ENCODE data around the gene AFF1.

The AFF1 gene

DNA sequence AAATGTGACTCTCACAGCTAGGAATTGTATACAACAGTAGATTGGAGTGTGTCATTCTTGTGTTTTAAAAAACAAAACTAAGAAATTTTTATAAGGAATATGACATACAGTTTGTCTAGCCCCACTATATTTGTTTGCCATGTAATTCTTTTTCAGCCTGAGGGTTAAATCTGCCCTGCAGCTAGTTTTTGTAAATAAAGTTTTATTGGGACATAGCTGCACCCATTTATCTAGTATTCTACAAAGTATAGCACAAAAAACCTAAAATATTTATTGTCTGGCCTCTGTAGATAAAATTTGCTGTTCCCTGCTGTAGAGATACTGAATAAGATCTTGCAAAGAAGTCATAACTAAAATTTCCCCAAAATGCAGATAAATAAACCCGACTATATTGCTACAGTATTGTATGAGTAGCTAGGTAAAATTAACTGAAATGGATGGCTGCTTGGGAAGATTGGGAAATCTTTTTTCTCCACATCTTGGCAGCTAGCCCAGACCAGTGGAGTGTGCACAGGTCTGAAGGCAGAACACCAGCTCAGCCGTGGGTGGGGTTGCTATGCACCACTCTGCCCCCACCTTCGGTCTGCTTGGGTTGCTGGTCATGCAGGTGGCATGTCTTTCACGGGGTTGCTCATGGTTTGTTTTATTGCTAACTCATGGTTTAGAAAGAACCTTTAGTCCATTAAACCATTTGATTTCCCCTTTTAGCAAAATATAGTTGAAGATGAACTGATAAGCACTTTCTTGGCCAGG is 157.8 kb downstream of the AFF1 start:
- no peak for DNase-seq

DNA sequence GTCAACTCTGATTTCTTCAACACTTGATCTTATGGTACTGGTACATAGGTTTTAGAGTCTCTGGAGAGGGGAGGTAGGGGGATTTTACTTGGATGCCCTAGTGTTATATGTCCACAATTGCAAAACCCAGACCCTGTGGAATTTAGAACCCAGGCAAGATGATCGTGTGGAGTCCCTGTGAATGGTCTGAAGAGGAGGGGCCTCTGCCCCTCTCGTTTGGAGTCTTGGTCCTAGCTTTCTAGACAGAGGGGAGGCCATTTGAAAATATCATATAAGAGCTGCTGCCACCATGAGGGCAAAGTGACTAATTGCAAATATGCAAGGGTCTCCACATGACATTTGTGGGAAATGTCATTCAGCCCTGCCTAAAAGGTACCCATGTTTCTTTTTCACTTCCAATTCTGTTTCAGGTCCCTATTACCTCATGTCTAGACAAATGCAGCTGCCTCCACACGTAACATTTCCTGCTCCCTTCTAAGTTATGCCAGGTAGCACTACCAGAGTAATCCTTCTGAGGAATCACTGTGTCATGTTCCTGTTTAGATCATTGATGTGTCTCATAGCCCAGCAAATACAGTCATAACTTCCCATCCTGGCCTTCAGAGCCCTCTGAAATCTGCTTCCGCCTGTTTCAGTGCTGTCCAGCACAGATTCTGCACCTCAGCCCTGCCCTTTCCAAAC is 158.8 kb downstream of the AFF1 start:
- no peak for DNase-seq

DNA sequence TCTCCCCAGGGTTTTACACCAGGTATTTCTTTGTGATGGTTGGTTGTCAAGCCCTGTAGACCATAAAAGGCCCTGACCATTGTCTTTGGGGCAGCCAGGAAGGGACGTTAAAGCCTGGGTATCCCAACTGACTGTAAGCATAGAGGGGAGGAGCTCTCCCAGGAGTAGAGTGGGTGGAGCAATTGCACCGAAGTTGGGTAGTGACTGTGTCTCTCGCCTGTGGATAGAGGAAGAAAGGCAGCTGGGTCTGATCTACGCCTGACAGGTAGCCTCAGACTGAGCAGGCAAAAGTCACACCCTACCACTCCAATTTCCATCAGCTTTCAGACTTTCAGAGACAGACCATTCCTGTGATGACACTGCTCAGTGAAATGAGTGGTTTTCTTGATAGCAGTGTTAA is 162.3 kb downstream of the AFF1 start:
- no peak for DNase-seq

DNA sequence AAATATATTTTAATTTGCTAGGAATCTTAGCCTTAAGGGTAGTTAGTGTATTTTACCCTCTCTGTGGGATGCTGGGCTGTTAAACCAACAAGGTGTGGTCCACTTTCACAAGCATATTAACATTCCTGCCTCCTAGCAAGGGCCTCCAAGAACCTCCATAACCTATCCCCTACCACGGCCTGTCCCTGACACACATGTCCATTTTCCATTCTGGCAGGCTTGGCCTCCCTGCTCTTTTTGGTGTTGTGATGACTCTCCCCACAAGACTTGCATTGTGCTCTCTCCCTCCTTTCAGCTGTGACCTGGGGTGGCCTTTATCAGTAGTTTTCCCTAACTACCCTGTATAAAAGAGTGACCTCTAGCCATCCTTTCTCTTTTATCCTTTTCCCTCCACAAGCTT is 165.4 kb downstream of the AFF1 start:
- DNase-seq = no peak

DNA sequence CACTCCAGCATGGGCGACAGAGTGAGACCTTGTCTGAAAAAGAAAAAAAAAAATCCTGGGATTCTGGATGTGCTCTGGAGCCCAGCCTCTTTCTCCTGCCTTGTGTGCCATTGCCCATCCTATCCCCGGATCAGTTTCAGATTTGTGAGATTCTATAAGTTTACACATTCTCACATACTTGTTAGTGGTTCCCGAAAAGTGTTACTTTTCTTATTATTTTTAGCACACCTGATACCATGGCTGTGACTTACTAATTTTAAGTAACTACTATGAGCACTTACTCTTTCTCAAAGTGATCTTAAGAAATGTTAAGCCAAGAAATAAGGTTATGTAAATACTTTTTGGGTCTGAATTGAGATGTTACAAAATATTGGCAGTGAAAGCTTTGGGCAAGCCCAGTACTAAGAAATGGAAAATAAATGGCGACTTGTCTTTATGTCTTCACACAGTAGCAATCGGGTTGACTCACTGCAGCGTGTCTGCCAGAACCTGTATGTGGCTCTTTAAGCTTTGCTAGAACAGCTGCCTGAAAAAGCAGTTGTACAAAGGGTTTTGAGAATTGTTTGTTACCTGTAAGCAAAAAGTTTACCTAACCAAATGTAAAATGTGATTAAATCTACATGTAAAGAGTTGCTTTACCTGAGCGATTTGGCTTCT is 166.9 kb downstream of the AFF1 start:
- DNase-seq = no peak

DNA sequence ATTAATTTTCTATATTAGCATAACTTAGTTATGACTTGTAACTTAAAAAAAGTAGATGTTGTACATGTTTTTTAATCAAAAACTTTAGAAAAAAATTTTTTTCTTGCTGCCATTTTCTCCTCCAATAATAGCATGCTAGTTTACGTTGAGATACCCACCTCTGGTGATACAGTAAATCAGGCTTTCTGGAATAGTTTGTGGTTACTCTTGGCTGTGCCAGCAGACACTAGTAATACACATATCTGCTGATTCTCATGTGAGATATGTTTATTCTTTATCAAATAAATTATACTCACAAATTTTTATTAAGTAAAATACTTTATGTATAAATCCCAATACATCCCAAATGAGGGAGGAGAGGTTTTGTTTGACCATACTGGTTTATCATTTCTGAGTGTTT is 168.3 kb downstream of the AFF1 start:
- no peak for DNase-seq

DNA sequence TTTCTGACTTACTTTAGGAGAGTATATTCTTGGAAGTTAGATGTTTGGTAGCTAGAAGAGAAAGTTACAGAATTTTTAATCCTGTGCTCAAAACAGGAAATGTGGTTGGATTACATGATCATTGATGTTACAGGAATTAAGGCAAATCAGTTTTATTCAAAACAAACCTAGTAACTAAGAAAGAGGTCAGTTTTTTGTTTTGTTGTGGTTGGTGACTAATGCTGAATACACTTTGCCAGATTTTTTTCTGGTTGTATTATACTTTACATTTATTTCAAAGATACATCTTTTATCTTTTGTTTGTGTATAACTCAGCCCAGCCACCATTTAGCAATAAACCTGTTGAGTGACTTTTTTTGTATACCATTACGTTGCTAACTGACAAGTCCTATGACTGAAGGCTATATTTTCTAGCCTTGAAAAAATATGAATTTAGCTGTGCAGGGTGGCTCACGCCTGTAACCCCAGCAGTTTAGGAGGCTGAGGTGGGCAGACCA is 168.9 kb downstream of the AFF1 start:
- DNase-seq = no peak

DNA sequence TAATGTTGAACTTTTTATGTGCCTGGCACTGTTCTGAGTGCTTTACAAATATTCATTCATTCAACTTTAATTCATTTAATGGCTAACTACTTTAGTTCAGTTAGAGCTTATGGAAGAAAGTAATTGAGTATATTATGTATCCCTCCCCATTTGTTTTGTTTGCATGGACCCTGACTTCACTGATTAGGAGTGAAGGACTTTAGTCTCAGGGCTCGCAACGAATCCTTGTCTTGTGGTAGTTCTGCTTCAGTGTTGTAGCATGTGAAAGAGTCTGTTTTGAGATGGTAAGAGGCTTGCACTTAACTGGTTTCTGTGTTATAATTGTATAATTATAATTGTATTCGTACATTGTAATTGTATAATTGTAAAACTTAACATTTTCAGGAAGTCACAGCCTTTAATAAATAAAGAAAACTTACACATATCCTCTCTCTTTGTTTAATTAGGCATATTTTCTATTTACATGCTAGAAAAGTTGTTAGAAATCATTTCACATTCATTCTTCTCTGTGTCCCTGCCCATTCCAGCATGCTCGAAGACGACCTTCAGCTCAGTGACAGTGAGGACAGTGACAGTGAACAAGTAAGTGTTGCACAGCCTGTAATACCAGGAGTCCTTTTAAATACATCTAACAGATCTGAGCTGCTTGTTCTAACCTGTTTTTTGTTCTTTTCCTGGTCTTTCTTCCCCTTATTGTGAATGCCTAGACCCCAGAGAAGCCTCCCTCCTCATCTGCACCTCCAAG is 170.5 kb downstream of the AFF1 start:
- no peak for DNase-seq

DNA sequence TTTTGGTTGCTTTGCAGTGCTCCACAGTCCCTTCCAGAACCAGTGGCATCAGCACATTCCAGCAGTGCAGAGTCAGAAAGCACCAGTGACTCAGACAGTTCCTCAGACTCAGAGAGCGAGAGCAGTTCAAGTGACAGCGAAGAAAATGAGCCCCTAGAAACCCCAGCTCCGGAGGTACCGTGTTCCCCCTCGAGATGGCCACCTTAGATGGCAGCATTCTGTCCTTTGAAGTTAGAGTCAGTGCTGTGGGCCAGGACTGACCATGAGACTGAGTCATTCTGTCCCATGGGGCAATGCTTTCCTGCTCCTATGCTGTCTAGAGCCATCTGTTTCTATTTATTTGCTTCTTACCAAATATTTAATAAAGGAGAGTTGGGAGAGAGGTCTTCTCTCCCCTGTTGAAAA is 173.3 kb downstream of the AFF1 start:
- DNase-seq = no peak

DNA sequence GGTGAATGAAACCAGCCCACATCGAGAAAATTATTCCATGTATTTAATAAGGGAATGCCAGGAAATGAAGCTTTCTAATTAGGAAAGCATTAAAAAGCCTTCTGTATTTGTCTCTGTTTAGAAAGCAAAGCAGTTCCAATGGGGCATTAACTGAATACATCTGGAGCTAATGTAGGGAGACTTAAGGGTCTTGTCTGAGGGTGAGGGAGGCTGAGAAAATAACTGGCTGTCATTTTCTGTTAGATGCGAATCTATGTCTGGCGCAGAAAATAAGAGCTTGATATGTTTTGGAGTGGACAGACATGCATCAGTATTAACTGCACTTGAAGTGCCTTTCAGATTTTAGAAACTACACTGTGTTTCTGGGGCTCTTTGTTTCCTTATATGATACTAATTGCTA is 174.3 kb downstream of the AFF1 start:
- DNase-seq = no peak

DNA sequence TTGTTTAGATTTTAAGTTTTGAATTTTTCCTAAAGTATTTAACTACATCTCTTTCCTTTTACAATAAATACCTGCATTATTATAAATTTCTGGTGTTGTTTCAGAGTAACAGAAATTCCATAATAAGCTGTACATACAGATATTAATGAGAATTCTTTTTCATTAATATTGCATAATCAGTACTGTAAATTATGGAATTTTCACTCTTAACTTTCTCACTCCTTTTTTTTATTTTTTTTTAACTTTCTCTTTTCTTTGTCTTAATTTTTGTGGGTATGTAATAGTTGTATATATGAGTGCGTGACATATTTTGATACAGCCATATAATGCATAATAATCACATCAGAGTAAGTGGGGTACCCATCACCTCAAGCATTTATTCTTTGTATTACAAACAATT is 175.1 kb downstream of the AFF1 start:
- DNase-seq = no peak

DNA sequence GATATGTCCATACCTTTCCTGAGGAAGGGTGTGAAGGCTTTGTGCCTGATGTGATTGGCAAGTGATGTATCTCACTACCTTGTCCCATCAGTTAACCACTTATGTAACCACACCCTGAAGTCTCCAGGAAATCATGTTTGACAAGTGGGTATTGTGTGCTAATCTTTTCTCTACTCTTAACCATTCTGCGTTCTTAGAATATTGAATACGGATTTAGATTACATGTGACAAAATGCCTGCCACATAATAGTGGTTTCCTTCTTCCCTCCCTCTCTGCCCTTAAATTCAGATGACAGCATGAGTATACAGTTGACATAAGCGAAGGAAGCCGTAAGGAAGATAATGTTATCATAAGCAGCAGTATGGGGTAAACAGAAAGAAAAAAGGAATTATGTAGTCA is 177.3 kb downstream of the AFF1 start:
- no peak for DNase-seq

DNA sequence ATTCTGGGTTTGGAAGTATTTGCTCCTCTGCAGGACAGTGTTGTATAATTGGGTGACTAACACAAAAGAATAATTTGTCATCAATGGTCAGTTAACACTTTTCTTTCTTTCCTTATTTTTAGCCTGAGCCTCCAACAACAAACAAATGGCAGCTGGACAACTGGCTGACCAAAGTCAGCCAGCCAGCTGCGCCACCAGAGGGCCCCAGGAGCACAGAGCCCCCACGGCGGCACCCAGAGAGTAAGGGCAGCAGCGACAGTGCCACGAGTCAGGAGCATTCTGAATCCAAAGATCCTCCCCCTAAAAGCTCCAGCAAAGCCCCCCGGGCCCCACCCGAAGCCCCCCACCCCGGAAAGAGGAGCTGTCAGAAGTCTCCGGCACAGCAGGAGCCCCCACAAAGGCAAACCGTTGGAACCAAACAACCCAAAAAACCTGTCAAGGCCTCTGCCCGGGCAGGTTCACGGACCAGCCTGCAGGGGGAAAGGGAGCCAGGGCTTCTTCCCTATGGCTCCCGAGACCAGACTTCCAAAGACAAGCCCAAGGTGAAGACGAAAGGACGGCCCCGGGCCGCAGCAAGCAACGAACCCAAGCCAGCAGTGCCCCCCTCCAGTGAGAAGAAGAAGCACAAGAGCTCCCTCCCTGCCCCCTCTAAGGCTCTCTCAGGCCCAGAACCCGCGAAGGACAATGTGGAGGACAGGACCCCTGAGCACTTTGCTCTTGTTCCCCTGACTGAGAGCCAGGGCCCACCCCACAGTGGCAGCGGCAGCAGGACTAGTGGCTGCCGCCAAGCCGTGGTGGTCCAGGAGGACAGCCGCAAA is 179.6 kb downstream of the AFF1 start:
- no peak for DNase-seq

DNA sequence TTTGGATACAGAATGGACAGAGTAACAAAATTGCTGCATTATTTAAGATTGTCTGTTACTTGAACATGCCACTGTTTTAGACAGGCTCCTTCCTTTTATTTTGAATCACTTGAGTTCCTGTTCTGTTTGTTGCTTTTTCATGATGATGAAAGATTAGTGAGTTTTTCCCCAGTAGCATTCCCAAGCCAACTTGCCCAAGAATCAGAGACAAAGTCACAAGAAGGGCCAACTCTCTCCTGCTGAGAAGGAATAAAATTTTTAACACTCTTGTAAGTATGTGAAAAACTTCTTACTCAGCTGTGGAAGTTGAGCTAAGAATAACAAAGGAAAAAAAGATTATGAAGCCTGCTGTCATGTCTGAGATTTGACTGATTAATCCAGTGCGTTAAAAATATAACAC is 181.4 kb downstream of the AFF1 start:
- DNase-seq = no peak

DNA sequence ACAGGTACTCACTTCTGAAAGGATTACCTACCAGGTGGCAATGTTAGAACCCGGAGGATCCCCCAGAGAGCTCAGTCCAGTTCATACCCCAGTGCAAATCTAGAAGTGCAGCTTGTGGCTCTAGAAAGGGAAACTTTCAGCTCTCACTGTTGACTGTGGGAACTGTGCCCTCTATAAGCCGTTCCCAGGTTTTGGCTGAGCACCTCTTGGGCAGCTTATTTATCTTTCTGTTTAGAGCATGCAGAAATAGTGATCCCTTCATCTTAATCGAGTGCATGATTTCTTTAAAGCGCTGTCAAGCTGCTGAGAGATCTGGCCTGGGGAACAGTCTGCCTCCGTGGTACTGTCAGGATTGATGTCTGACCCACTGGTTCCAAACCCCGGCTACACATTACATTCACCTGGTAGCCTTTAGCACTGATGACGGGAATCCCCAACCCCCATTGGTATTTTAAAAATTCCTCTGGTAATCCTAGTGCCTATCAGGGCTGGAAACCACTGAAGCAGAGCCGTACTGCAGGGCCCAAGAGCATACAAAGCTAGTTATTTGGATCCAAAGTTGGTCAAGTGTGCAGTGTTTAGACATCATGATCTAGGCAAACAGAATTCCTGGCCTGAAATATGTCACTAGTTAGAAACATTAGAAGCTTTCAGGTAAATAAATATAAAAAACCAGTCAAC is 182.4 kb downstream of the AFF1 start:
- DNase-seq = no peak

DNA sequence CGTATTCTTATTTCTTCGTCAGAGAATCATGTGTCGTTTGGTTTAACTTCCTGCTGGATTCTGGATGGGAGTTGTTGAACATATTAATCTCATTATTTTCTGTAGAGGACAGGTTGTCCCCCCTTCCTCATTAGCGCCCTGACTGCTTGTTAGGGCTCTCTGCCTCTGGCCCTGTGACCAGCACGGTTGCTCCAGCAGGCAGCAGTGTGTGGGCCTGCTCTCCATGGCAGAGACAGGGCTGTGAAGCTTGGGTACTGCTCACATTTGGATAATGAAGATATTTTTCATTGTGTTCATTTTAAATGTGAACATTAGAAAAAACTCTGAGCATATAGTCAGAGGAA is 182.9 kb downstream of the AFF1 start:
- DNase-seq = no peak

DNA sequence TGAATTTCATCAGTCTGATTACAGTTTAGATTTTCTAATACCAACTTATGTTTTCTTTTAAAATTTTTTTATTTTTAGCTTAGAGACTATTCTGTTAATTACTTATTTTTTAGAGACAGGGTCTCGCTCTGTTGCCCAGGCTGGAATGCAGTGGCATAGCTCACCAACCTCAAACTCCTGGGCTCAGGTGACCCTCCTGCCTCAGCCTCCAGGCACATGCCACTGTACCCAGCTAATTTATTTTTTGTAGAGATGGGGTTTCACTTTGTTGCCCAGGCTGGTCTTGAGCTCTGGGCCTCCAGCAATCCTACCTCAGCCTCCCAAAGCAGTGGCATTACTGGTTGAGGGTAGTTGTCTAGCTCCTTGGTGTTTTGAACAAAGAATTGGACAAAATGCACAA is 183.6 kb downstream of the AFF1 start:
- DNase-seq = no peak

DNA sequence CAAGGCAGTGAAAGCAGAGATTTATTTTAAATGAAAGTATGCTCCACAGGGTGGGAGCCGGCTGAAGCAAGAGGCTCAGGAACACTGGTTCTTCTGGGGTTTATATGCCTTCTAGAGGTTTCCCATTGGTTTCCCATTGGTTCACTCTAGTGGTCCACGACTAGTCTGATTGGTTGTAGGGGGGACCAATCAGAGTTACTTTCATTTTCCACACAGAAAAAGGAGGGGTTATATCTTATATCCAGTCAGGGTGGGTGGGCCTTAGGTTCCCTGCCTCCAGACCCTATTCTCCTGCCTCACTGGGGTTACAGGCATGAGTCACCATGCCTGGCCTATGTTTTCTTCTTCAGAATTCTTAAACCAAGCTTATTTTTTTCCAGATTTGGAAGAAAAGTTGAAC is 184.0 kb downstream of the AFF1 start:
- DNase-seq = no peak

DNA sequence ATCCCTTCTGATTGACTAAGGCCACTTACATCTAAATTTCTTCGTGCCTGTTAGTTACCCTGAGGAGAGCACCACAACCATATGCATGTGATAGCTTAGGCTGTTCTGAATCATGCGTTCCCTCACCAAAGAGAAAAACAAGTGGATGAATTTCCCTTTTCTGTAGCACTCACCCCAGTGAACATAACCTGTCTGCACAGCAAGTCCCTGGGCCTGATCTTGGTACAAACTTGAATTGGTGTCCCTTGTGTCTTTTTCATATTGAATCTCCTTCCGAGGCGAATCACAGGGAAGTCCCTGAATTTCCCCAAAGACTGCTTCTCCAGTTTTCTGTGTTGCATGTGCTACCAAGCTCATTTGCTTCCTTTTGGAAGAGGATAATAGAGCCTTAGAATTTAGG is 185.2 kb downstream of the AFF1 start:
- no peak for DNase-seq

DNA sequence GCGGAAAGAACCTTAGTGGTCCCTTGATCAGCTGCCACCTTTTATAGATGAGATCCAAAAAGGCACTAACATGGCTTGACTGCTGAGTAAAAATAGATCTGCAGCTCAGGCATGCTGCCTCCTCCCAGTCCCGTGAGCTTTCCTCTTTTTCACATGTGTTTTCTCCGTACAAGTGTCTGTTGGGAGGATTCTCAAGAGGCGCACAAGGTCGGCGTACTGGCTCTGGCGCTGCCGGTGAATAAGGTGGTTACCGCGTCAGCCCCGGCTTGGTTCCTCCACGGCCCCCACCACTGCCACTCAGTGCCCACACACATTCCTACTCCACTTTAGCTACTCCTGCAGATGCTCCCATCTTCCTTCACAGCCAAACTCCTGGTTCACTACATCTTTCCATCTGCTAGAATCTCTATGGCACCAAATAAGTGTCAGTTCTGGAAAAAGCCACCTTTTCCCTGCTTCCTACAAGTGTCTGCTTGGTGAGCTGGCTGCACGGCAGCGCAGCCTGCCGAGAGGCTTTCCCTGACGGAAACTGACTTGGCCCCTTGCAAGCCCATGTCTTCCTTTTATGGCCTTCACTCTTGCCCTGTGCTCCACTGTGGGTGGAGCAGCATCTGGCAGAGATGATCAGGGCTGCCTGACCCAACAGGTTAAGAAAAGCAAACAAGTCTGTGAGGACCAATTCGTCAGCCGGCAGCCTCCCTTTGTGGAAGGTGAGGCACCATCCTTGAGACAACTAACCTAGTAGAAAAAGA is 185.8 kb downstream of the AFF1 start:
- no peak for DNase-seq

DNA sequence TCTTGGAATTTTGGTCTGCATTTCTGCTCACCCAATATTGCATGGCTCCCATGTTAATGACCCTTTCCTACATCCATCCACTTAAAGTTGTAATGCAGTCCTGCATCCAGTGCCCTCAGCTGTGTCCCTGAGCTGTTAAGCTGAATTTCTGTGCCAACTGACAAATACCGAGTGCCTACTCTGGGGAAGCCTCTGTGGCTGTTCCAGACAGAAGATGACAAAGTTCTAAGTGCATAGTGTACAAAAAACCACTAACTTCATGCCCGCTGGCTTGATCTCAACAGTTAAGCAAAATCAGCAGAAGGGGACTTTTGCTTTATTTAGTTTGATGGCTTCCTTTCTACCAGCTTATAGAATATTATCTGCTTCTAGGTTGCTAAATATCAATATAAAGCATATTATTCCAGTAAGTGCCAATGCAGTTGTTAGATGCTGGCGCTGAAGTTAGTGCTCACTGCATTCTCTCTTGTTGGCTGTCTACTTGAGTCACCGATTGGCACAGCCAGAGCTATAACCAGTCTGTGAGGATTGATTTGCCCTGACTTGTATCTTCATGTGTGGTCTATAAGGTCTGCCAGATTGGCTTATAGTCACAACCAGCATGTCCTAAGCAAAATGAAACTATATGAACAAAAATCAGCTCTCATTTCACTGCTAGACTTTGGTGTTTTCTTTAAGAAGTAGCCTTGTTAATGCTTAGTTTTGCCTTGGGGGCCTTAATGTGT is 186.7 kb downstream of the AFF1 start:
- DNase-seq = no peak

All from activated CD8-positive, alpha-beta memory T cell treated with anti-CD3 and anti-CD28 coated beads, Interleukin-2, amount 50 U/mL, for 48 hours (primary cell).